ENCODE measurements around the gene CENPB. TPM values are rescaled to one million over a fixed set of nuclear protein-coding genes. Genes with fewer than 3 reads are reported as not detected.

Gene CENPB
- total and polyA plus RNA-seq, 4 donors = 35.9 to 113 (median 79.4) TPM

DNA sequence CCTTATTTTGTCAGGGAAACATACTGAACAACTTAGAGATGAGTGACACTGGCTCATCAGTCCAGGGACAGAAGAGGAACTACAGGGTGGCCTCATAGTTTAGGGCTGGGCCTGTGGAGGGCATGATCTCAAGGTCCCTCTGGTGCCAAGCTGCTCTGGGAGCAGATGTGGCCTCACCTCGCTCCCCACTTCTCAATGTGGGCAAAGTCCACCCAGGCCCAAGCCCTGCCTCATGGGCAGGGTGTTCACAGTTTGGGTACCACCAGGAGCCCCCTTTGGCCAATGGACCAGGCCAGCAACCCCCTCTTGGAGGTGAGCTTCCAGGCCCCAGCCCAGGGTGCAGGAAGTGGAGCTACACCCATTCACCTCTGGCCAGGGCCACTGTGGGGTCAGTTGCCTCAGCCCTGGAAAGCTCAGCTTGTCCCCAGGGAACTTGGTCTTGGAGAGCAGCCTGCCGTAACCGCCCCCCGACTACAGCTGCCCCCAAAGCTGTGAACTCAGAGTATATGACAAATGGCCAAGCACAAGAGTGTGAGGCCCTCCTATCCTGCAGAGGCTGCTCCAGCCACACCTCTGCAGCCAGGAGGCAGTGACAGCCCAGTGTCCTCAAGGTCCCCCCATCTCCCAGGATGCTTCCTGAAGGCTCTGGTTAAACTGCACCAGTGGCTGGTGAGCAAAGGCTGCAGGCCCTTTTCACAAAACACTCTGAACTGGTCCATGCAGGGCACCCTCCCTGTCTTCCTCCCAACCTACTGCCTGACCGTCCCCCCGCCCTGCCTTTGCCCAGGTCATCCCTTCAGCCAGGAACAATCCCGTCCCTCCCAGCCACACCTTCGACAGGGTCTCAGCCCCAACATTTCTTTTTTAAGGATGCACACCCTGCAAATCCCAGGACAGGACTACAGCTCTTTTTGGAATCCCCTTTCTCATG, 22.6 kb downstream of the CENPB start:
- peaks cover 0 to 44% (median 9%) of the 10 kb centered on the region in 5 donors for H3K4me1 ChIP-seq (ENCODE audit: control insufficient read depth in 5 of 5, insufficient read depth in 5 of 5, low read length in 5 of 5)
- ATAC-seq (ENCODE audit: insufficient read depth, low FRiP score) = no peak
- DNase-seq = no peak
- no peak overlapping the region for H3K4me3 ChIP-seq
- TF ChIP-seq, protein P1, sequence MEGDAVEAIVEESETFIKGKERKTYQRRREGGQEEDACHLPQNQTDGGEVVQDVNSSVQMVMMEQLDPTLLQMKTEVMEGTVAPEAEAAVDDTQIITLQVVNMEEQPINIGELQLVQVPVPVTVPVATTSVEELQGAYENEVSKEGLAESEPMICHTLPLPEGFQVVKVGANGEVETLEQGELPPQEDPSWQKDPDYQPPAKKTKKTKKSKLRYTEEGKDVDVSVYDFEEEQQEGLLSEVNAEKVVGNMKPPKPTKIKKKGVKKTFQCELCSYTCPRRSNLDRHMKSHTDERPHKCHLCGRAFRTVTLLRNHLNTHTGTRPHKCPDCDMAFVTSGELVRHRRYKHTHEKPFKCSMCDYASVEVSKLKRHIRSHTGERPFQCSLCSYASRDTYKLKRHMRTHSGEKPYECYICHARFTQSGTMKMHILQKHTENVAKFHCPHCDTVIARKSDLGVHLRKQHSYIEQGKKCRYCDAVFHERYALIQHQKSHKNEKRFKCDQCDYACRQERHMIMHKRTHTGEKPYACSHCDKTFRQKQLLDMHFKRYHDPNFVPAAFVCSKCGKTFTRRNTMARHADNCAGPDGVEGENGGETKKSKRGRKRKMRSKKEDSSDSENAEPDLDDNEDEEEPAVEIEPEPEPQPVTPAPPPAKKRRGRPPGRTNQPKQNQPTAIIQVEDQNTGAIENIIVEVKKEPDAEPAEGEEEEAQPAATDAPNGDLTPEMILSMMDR (IDR thresholded peaks at IDR 0.05; ENCODE audit: control extremely low read depth, extremely low read depth) = no peak
- H3K27ac ChIP-seq (ENCODE audit: low read depth in 1 of 2, low read length in 1 of 2) = no peak overlapping the region
- H3K9ac ChIP-seq (ENCODE audit: insufficient read depth in 1 of 2, low read length in 2 of 2) = no peak overlapping the region
- WGBS, 2 donors = 89 to 91% methylated on average over 8 of the region's 8 CpGs
- H3K9me3 ChIP-seq (ENCODE audit: control insufficient read depth in 4 of 4, insufficient read depth in 3 of 4, low read length in 3 of 4) = no peaks in the 10 kb centered on the region
- H3K27me3 ChIP-seq (ENCODE audit: control insufficient read depth in 3 of 3, insufficient read depth in 3 of 3, low read length in 2 of 3) = no peaks in the 10 kb centered on the region
- no peaks in the 10 kb centered on the region for H3K36me3 ChIP-seq (ENCODE audit: control insufficient read depth in 4 of 4, insufficient read depth in 4 of 4, low read length in 4 of 4)

DNA sequence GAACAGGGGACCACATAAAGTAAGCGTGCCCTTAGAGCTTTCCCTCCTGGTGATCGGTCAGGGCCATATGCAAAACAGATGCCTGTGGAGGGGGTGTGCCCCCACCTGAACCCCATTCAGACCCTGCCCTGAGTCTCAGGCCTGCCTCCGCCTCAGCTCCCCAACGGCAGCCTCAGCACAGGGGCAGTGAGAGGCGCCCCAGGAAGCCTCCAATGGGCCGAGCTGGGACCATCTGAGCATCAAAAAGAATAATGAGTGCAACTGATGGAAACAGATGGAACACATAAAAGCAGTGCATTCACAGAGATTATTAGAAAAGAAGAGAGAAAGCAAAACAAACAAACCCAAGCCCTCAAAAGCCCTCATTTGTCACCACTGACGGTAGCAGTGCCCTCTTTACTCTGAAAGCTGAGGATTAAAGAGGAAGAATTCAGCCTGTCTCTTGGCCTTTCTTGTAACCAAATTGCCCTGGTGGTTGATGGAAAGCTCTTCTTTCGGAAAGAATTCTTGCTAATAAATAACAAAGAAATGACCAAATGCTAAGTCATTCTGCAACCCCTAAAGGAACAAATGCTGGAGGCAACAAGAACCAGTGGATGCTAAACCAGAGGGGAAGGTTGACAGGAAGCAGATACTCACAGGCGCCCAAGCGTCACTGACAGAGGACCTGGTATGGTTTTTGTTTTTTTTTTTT, 25.7 kb downstream of the CENPB start:
- Histone ChIP-seq H3K4me1 (ENCODE audit: control insufficient read depth in 5 of 5, insufficient read depth in 5 of 5, low read length in 5 of 5) (peaks cover 0 to 19% (median 0%) of the 10 kb centered on the region in 5 donors), H3K36me3 (ENCODE audit: control insufficient read depth in 4 of 4, insufficient read depth in 4 of 4, low read length in 4 of 4) (peaks cover 0 to 8% (median 0%) of the 10 kb centered on the region in 4 donors), H3K9ac (ENCODE audit: insufficient read depth in 1 of 2, low read length in 2 of 2) (no peak overlapping the region), H3K27ac (ENCODE audit: low read depth in 1 of 2, low read length in 1 of 2) (no peak overlapping the region), H3K9me3 (ENCODE audit: control insufficient read depth in 4 of 4, insufficient read depth in 3 of 4, low read length in 3 of 4) (no peaks in the 10 kb centered on the region), H3K4me3 (no peak overlapping the region), H3K27me3 (ENCODE audit: control insufficient read depth in 3 of 3, insufficient read depth in 3 of 3, low read length in 2 of 3) (no peaks in the 10 kb centered on the region)
- ATAC-seq (ENCODE audit: insufficient read depth, low FRiP score) = no peak
- WGBS, 2 donors = 68 to 77% methylated on average over 10 of the region's 10 CpGs
- DNase-seq = no peak
- TF ChIP-seq, protein P1 (IDR thresholded peaks at IDR 0.05; ENCODE audit: control extremely low read depth, extremely low read depth) = no peak

DNA sequence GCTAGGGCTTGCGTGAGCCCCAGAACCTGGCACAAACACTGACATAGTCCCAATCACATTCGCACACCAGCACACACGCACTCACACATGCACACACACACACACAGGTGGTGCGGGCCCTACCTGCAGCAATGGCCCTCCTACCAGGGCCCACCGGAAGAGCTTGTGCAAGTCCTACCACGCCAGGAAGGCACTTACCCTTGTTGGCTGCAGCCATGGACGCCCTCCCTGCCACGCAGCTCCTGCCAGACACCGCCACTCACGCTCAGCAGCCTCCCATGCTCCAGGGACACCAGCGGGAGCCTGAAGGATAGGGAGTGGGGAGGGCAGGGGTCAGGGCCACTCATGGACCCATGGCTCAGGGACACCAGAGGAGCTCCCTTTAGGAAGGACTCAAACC, 26.7 kb downstream of the CENPB start:
- no peak for ATAC-seq (ENCODE audit: insufficient read depth, low FRiP score)

More for the DNA sequence above, 26.7 kb downstream of the CENPB start:
- Histone ChIP-seq H3K4me1 (ENCODE audit: control insufficient read depth in 5 of 5, insufficient read depth in 5 of 5, low read length in 5 of 5) (peaks cover 0 to 13% (median 0%) of the 10 kb centered on the region in 5 donors), H3K4me3 (no peak overlapping the region), H3K27ac (ENCODE audit: low read depth in 1 of 2, low read length in 1 of 2) (no peak overlapping the region), H3K9ac (ENCODE audit: insufficient read depth in 1 of 2, low read length in 2 of 2) (no peak overlapping the region), H3K27me3 (ENCODE audit: control insufficient read depth in 3 of 3, insufficient read depth in 3 of 3, low read length in 2 of 3) (no peaks in the 10 kb centered on the region), H3K9me3 (ENCODE audit: control insufficient read depth in 4 of 4, insufficient read depth in 3 of 4, low read length in 3 of 4) (no peaks in the 10 kb centered on the region), H3K36me3 (ENCODE audit: control insufficient read depth in 4 of 4, insufficient read depth in 4 of 4, low read length in 4 of 4) (peaks cover 0 to 11% (median 2%) of the 10 kb centered on the region in 4 donors)
- TF ChIP-seq, protein P1 (IDR thresholded peaks at IDR 0.05; ENCODE audit: control extremely low read depth, extremely low read depth) = no peak
- DNase-seq = no peak
- 88 to 93% methylated on average over 11 of the region's 11 CpGs for WGBS, 2 donors

All from lung (tissue), 12 donors.